Measurements from ENCODE around the gene FAT4. TPM values are rescaled to one million over a fixed set of nuclear protein-coding genes. Genes with fewer than 3 reads are reported as not detected.

Gene FAT4
- total and polyA plus RNA-seq, 2 donors (not counting 3 experiments of a cell fraction or from before 2014, with no cell fraction given), result 16.4 to 39.1 TPM

GRCh38 chr4:125267630-125268029 lies 47.1 kb upstream of the FAT4 start:
- H3K9ac ChIP-seq (replicated peaks; ENCODE audit: extremely low read depth, insufficient read depth, low read length), result no peak overlapping the region
- no peaks in the 10 kb centered on the region for H3K9me1 ChIP-seq (replicated peaks; ENCODE audit: control insufficient read depth, extremely low read depth, insufficient read depth, low read length)
- H3K4me2 ChIP-seq (ENCODE audit: insufficient read depth, low read length), result no peak overlapping the region
- no peak for TF ChIP-seq EZH2 (IDR thresholded peaks at IDR 0.05; ENCODE audit: borderline replicate concordance, low read depth, low read length, severe bottlenecking)
- TF ChIP-seq GATA2 (IDR thresholded peaks at IDR 0.05; ENCODE audit: insufficient read depth, insufficient read length, low read depth, low read length), result no peak
- TF ChIP-seq MAX (IDR thresholded peaks at IDR 0.05; ENCODE audit: insufficient read depth, insufficient read length), result no peak
- no peak for TF ChIP-seq FOS (IDR thresholded peaks at IDR 0.05; ENCODE audit: borderline replicate concordance, insufficient read depth, low read length)
- no peak for TF ChIP-seq POLR2AphosphoS5 (IDR thresholded peaks at IDR 0.05; ENCODE audit: insufficient read depth, low read depth, low read length)
- TF ChIP-seq POLR2A (IDR thresholded peaks at IDR 0.05; ENCODE audit: low read depth, low read length), result no peak
- TF ChIP-seq CTCF (IDR thresholded peaks at IDR 0.05; ENCODE audit: extremely low read depth in 1 of 2, insufficient read depth in 1 of 2, low read depth in 1 of 2, low read length in 2 of 2), result no peak
- no peak for TF ChIP-seq JUN (IDR thresholded peaks at IDR 0.05; ENCODE audit: borderline replicate concordance, insufficient read depth, insufficient read length, low read depth)
- TF ChIP-seq MYC (IDR thresholded peaks at IDR 0.05; ENCODE audit: low read depth, low read length), result no peak
- H3K27ac ChIP-seq (ENCODE audit: insufficient read depth, low read depth, low read length), result no peak overlapping the region
- H3K36me3 ChIP-seq (ENCODE audit: control insufficient read depth in 2 of 2, extremely low read depth in 1 of 2, insufficient read depth in 2 of 2, low read length in 2 of 2), result no peaks in the 10 kb centered on the region
- dilution Hi-C loops (cut with MboI; ENCODE audit: extremely low pct_ligation_motif_present, low sequenced_read_pairs), result no loop called here
- BruUV-seq (replicated peaks), result no TSS peak
- no peaks in the 10 kb centered on the region for H3K9me3 ChIP-seq (replicated peaks; ENCODE audit: control insufficient read depth, insufficient read depth, low read length)
- H2AFZ ChIP-seq (ENCODE audit: low read depth, low read length), result no peak overlapping the region
- POLR2A ChIA-PET, result no interaction called here
- intact Hi-C loops (cut with micrococcal nuclease), result no loop called here
- DNase-seq (ENCODE audit: low read depth, low spot score), result no peak
- H4K20me1 ChIP-seq (replicated peaks; ENCODE audit: control insufficient read depth, extremely low read depth, insufficient read depth, low read length), result no peaks in the 10 kb centered on the region
- FAIRE-seq, result peak; percentile 37
- CTCF ChIA-PET, result no interaction called here
- H3K27me3 ChIP-seq (ENCODE audit: control insufficient read depth in 2 of 2, insufficient read depth in 2 of 2, low read length in 2 of 2), result no peaks in the 10 kb centered on the region
- no peak overlapping the region for H3K4me3 ChIP-seq (replicated peaks in 1 of 3; ENCODE audit: insufficient read depth in 1 of 3, low read depth in 1 of 3, low read length in 3 of 3)
- no peaks in the 10 kb centered on the region for H3K79me2 ChIP-seq (ENCODE audit: control insufficient read depth, insufficient read depth, low read length)
- no peaks in the 10 kb centered on the region for H3K4me1 ChIP-seq (ENCODE audit: control insufficient read depth, extremely low read depth, insufficient read depth, low read length)
